ENCODE results near the gene C20orf202. TPM values are rescaled to one million over a fixed set of nuclear protein-coding genes. Genes with fewer than 3 reads are reported as not detected.

The C20orf202 gene
- polyA plus RNA-seq, 2 of the 4 experiments (the other 2 are of a cell fraction) = 0.12 TPM; not detected in 1

- ChIA-PET POLR2A (no interaction called here), CTCF (interaction anchor here (0.6 to 3.2 kb wide), 5 partner anchors 9 to 382 kb away, joined by 3 to 9 read pairs (median 5); no protein-coding TSS in a partner anchor)
- no peak for ATAC-seq
- no peak for DNase-seq (ENCODE audit: low read depth in 1 of 2, low spot score in 1 of 2)
- H3K9me3 ChIP-seq = peaks cover 5% of the 10 kb centered on the region; the same call in 2 of the 3 replicates
- FAIRE-seq = no peak
- no peak for TF ChIP-seq HES2 (IDR thresholded peaks at IDR 0.05)
- TF ChIP-seq HOXB5 (CRISPR knock-in tag; IDR thresholded peaks at IDR 0.05) = no peak
- no peak for TF ChIP-seq CEBPB (IDR thresholded peaks at IDR 0.05)
- TF ChIP-seq RARB (CRISPR knock-in tag; IDR thresholded peaks at IDR 0.05) = no peak
- TF ChIP-seq BHLHE40 (IDR thresholded peaks at IDR 0.05; ENCODE audit: low read depth, low read length) = no peak
- TF ChIP-seq BCL3 (IDR thresholded peaks at IDR 0.05) = no peak
- TF ChIP-seq NFE2L2 (conservative IDR thresholded peaks at IDR 0.05; ENCODE audit: low read length) = no peak
- no peak for TF ChIP-seq ESRRA (IDR thresholded peaks at IDR 0.05; ENCODE audit: borderline replicate concordance, low read length)
- no peak for TF ChIP-seq SREBF2 (IDR thresholded peaks at IDR 0.05)
- TF ChIP-seq ZC3H11A (IDR thresholded peaks at IDR 0.05) = no peak
- no peak for TF ChIP-seq EP300 (IDR thresholded peaks at IDR 0.05)
- TF ChIP-seq FOSB (CRISPR knock-in tag; IDR thresholded peaks at IDR 0.05) = no peak
- no peak for TF ChIP-seq HOXA7 (CRISPR knock-in tag; IDR thresholded peaks at IDR 0.05)
- no peak for TF ChIP-seq KDM1A (IDR thresholded peaks at IDR 0.05; ENCODE audit: low read depth)
- TF ChIP-seq MAX (IDR thresholded peaks at IDR 0.05) = no peak
- TF ChIP-seq ZFP36 (IDR thresholded peaks at IDR 0.05; ENCODE audit: borderline replicate concordance, partially characterized antibody) = no peak
- TF ChIP-seq KDM5A (IDR thresholded peaks at IDR 0.05) = no peak
- 88% methylated on average over 1 of the region's 1 CpG for WGBS (ENCODE audit: missing lambda C conversion rate)
- no peak overlapping the region for H3K4me3 ChIP-seq
- no peak overlapping the region for H3K4me2 ChIP-seq
- no peak overlapping the region for H3K27ac ChIP-seq
- no peaks in the 10 kb centered on the region for H3K4me1 ChIP-seq
These were observed 3.3 kb upstream of the C20orf202 start for GRCh38 chr20:1199964-1200363.

- DNase-seq (ENCODE audit: low read depth in 1 of 2, low spot score in 1 of 2) = no peak
- CTCF ChIA-PET = interaction anchor here (0.7 to 3.6 kb wide), 4 partner anchors 9 to 434 kb away, joined by 3 to 21 read pairs (median 8); no protein-coding TSS in a partner anchor
- Histone ChIP-seq H3K27ac (no peak overlapping the region), H3K4me1 (no peaks in the 10 kb centered on the region), H3K4me2 (no peak overlapping the region), H3K9me3 (no peaks in the 10 kb centered on the region), H3K4me3 (no peak overlapping the region)
- no peak for ATAC-seq
- POLR2A ChIA-PET = interaction anchor here (0.6 kb wide), 1 partner anchor 88 kb away, joined by 3 read pairs; no protein-coding TSS in a partner anchor
- TF ChIP-seq POLR2A (IDR thresholded peaks at IDR 0.05; ENCODE audit: low read length) (no peak), RNF2 (IDR thresholded peaks at IDR 0.05; ENCODE audit: borderline replicate concordance, low read depth) (no peak), EHF (CRISPR knock-in tag; IDR thresholded peaks at IDR 0.05) (no peak), FOXS1 (CRISPR knock-in tag; IDR thresholded peaks at IDR 0.05) (no peak), HOXB13 (CRISPR knock-in tag; IDR thresholded peaks at IDR 0.05; ENCODE audit: low read depth) (no peak), HMGXB4 (CRISPR knock-in tag; IDR thresholded peaks at IDR 0.05; ENCODE audit: borderline replicate concordance) (no peak), GATA3 (IDR thresholded peaks at IDR 0.05; ENCODE audit: borderline replicate concordance) (no peak), RARB (CRISPR knock-in tag; IDR thresholded peaks at IDR 0.05) (no peak), NR3C1 (IDR thresholded peaks at IDR 0.05) (no peak), MAX (IDR thresholded peaks at IDR 0.05) (no peak), HES2 (IDR thresholded peaks at IDR 0.05) (no peak), TP53 (CRISPR knock-in tag; IDR thresholded peaks at IDR 0.05) (no peak), PBX3 (IDR thresholded peaks at IDR 0.05) (no peak)
- FAIRE-seq = no peak
- WGBS (ENCODE audit: missing lambda C conversion rate) = 21% methylated on average over 5 of the region's 5 CpGs
These were observed 376 bp downstream of the C20orf202 start for GRCh38 chr20:1203630-1204029.

All from A549 (cell line).